ENCODE results near the gene CDC25B. TPM values are rescaled to one million over a fixed set of nuclear protein-coding genes. Genes with fewer than 3 reads are reported as not detected.
A peak's percentile ranks its signal among the peaks of the same experiment; 100 is the strongest.

Gene CDC25B
- total and polyA plus RNA-seq, 10 of the 15 experiments (the other 5 are each of a cell fraction or from before 2014, with no cell fraction given): 4.6 to 58.8 (median 24.6) TPM

DNA sequence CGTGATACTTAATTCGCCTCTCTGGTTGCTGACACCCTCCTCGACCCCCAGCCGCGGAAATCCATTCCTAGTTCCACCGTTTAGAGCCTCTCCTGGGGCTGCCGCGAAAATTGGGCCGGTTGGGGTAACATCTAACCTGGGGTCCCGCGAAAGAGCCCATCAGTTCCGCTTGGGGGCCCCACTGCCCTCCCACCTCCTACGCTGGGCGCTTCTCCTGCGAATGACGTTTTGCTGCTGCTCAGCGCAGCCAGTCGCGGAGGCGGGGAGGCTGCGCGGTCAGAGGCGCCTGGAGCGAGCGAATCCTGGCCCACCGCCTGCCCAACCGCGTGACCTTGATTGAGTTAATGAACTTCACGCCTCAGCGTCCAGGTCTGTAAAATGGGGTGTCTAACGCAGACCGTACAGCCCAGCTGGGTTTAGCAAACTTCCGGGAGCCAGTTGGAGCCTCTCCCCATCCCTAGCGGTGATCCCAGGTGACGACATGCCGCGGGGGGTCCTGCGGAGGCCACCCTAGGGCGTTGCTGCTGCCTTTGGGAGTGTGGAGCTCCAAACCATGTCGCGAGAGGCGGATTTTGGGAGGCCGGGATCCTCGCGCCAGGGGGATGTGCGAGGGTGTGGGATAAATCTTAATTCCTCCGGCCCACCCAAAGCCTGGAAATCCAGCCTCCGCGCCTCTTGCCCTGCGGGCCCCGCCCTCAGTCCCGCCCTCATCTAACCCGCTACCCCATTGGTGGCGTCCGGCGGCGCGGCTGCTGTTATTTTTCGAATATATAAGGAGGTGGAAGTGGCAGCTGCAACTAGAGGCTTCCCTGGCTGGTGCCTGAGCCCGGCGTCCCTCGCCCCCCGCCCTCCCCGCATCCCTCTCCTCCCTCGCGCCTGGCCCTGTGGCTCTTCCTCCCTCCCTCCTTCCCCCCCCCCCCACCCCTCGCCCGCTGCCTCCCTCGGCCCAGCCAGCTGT is at the start of gene CDC25B (continued):
- TF ChIP-seq DPF2 (IDR thresholded peaks at IDR 0.05) (peak; percentile 80), ZBED1 (IDR thresholded peaks at IDR 0.05; ENCODE audit: borderline replicate concordance) (no peak), JUND (IDR thresholded peaks at IDR 0.05; ENCODE audit: low read depth, low read length) (no peak), RB1 (IDR thresholded peaks at IDR 0.05; ENCODE audit: borderline replicate concordance) (no peak), HDAC2 (IDR thresholded peaks at IDR 0.05) (no peak), RAD51 (IDR thresholded peaks at IDR 0.05) (peak; percentile 35; the same call in 1 of the 2 replicates), POLR2AphosphoS5 (IDR thresholded peaks at IDR 0.05; ENCODE audit: low read length) (peak; percentile 67; the same call in 1 of the 2 replicates), MEF2A (IDR thresholded peaks at IDR 0.05; ENCODE audit: insufficient read depth, low read depth, low read length) (no peak), YBX1 (IDR thresholded peaks at IDR 0.05) (no peak), BACH1 (IDR thresholded peaks at IDR 0.05; ENCODE audit: borderline replicate concordance) (0 out of 2 replicates have a peak, but pooled peaks have one; percentile 13), ZNF24 (IDR thresholded peaks at IDR 0.05) (peak; percentile 96), RELA (IDR thresholded peaks at IDR 0.05; ENCODE audit: borderline replicate concordance, partially characterized antibody) (no peak), SUZ12 (IDR thresholded peaks at IDR 0.05; ENCODE audit: unreplicated experiment) (no peak), ATF7 (IDR thresholded peaks at IDR 0.05; ENCODE audit: low read depth) (peak; percentile 79), ZNF274 (IDR thresholded peaks at IDR 0.05; ENCODE audit: insufficient read depth, insufficient read length) (no peak), GABPA (IDR thresholded peaks at IDR 0.05; ENCODE audit: low read depth) (no peak), NRF1 (conservative IDR thresholded peaks at IDR 0.05; ENCODE audit: low read depth, low read length) (no peak), NFYB (IDR thresholded peaks at IDR 0.05; ENCODE audit: insufficient read depth, low read depth, low read length) (peak; percentile 72; the same call in 1 of the 2 replicates)
- TF ChIP-seq, protein P1, sequence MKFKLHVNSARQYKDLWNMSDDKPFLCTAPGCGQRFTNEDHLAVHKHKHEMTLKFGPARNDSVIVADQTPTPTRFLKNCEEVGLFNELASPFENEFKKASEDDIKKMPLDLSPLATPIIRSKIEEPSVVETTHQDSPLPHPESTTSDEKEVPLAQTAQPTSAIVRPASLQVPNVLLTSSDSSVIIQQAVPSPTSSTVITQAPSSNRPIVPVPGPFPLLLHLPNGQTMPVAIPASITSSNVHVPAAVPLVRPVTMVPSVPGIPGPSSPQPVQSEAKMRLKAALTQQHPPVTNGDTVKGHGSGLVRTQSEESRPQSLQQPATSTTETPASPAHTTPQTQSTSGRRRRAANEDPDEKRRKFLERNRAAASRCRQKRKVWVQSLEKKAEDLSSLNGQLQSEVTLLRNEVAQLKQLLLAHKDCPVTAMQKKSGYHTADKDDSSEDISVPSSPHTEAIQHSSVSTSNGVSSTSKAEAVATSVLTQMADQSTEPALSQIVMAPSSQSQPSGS (IDR thresholded peaks at IDR 0.05; ENCODE audit: low read length): no peak
- TF ChIP-seq, protein P2, sequence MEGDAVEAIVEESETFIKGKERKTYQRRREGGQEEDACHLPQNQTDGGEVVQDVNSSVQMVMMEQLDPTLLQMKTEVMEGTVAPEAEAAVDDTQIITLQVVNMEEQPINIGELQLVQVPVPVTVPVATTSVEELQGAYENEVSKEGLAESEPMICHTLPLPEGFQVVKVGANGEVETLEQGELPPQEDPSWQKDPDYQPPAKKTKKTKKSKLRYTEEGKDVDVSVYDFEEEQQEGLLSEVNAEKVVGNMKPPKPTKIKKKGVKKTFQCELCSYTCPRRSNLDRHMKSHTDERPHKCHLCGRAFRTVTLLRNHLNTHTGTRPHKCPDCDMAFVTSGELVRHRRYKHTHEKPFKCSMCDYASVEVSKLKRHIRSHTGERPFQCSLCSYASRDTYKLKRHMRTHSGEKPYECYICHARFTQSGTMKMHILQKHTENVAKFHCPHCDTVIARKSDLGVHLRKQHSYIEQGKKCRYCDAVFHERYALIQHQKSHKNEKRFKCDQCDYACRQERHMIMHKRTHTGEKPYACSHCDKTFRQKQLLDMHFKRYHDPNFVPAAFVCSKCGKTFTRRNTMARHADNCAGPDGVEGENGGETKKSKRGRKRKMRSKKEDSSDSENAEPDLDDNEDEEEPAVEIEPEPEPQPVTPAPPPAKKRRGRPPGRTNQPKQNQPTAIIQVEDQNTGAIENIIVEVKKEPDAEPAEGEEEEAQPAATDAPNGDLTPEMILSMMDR (IDR thresholded peaks at IDR 0.05 in 2 of 3, conservative IDR thresholded peaks at IDR 0.05 in 1 of 3; ENCODE audit: control insufficient read depth in 2 of 3, extremely low read depth in 1 of 3, insufficient read depth in 1 of 3, low read depth in 3 of 3, low read length in 3 of 3): peak in 2 of 3 experiments; percentile 12 to 48; a peak in 2 of 6 replicates
- TF ChIP-seq, protein P3, sequence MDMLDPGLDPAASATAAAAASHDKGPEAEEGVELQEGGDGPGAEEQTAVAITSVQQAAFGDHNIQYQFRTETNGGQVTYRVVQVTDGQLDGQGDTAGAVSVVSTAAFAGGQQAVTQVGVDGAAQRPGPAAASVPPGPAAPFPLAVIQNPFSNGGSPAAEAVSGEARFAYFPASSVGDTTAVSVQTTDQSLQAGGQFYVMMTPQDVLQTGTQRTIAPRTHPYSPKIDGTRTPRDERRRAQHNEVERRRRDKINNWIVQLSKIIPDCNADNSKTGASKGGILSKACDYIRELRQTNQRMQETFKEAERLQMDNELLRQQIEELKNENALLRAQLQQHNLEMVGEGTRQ (IDR thresholded peaks at IDR 0.05; ENCODE audit: borderline replicate concordance, low read depth, low read length): no peak
- TF ChIP-seq, protein P4, sequence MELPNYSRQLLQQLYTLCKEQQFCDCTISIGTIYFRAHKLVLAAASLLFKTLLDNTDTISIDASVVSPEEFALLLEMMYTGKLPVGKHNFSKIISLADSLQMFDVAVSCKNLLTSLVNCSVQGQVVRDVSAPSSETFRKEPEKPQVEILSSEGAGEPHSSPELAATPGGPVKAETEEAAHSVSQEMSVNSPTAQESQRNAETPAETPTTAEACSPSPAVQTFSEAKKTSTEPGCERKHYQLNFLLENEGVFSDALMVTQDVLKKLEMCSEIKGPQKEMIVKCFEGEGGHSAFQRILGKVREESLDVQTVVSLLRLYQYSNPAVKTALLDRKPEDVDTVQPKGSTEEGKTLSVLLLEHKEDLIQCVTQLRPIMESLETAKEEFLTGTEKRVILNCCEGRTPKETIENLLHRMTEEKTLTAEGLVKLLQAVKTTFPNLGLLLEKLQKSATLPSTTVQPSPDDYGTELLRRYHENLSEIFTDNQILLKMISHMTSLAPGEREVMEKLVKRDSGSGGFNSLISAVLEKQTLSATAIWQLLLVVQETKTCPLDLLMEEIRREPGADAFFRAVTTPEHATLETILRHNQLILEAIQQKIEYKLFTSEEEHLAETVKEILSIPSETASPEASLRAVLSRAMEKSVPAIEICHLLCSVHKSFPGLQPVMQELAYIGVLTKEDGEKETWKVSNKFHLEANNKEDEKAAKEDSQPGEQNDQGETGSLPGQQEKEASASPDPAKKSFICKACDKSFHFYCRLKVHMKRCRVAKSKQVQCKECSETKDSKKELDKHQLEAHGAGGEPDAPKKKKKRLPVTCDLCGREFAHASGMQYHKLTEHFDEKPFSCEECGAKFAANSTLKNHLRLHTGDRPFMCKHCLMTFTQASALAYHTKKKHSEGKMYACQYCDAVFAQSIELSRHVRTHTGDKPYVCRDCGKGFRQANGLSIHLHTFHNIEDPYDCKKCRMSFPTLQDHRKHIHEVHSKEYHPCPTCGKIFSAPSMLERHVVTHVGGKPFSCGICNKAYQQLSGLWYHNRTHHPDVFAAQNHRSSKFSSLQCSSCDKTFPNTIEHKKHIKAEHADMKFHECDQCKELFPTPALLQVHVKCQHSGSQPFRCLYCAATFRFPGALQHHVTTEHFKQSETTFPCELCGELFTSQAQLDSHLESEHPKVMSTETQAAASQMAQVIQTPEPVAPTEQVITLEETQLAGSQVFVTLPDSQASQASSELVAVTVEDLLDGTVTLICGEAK (IDR thresholded peaks at IDR 0.05; ENCODE audit: borderline replicate concordance): no peak

Measured in GM12878 (cell line).